Measurements from ENCODE around the gene ASTN2.

GRCh38 chr9:117114768-117115167 is 300.1 kb downstream of the ASTN2 start:
- TF ChIP-seq CTCF (IDR thresholded peaks at IDR 0.05 in 2 of 3, conservative IDR thresholded peaks at IDR 0.05 in 1 of 3; ENCODE audit: borderline replicate concordance in 1 of 3, insufficient read depth in 1 of 3, low read depth in 2 of 3, low read length in 2 of 3) (no peak), POLR2A (IDR thresholded peaks at IDR 0.05; ENCODE audit: borderline replicate concordance, extremely low read depth, insufficient read depth, insufficient read length) (no peak), SIN3A (IDR thresholded peaks at IDR 0.05; ENCODE audit: low read depth) (no peak), SP1 (IDR thresholded peaks at IDR 0.05; ENCODE audit: low read depth) (no peak), POLR2AphosphoS5 (IDR thresholded peaks at IDR 0.05; ENCODE audit: low read depth, low read length) (no peak), EZH2 (IDR thresholded peaks at IDR 0.05) (no peak), CEBPB (IDR thresholded peaks at IDR 0.05; ENCODE audit: low read depth) (no peak), YY1 (IDR thresholded peaks at IDR 0.05; ENCODE audit: extremely low read depth, insufficient replicate concordance, low read depth, low read length) (no peak), ZNF274 (IDR thresholded peaks at IDR 0.05; ENCODE audit: low read depth, low read length) (no peak), JUND (IDR thresholded peaks at IDR 0.05) (no peak), EZH2phosphoT487 (IDR thresholded peaks at IDR 0.05; ENCODE audit: borderline replicate concordance) (no peak)
